HG03378 (cell line): ENCODE measurements around the gene USP16.

Experiments
- ATAC-seq: cut with Tn5 transposase; IDR thresholded peaks from one replicate; pipeline ENCODE4 v1.9.1; 2021; ENCODE audit warnings: mild to moderate bottlenecking, moderate library complexity; ENCODE audit not compliant: unreplicated experiment

Gene USP16

GRCh38 chr21:29080454-29080941 is 56.0 kb downstream of the USP16 start:
- ATAC-seq: no peak

GRCh38 chr21:29082046-29082815 is 57.8 kb downstream of the USP16 start:
- ATAC-seq: no peak

GRCh38 chr21:29083306-29083705 is 58.8 kb downstream of the USP16 start:
- no peak for ATAC-seq

- no peak for ATAC-seq
Observed at GRCh38 chr21:29084372-29084771, 59.9 kb downstream of the USP16 start.

GRCh38 chr21:29085106-29085752 is 60.8 kb downstream of the USP16 start:
- no peak for ATAC-seq

- ATAC-seq: no peak
Observed at GRCh38 chr21:29091033-29091432, 66.6 kb downstream of the USP16 start.

- no peak for ATAC-seq
Observed at GRCh38 chr21:29092102-29092959, 67.9 kb downstream of the USP16 start.

- ATAC-seq: no peak
Observed at GRCh38 chr21:29096218-29097015, 71.9 kb downstream of the USP16 start.

- no peak for ATAC-seq
Observed at GRCh38 chr21:29098156-29098555, 73.7 kb downstream of the USP16 start.

GRCh38 chr21:29102791-29103257 is 78.4 kb downstream of the USP16 start:
- ATAC-seq: no peak
